ENCODE measurements around the gene GALNT3. TPM values are rescaled to one million over a fixed set of nuclear protein-coding genes. Genes with fewer than 3 reads are reported as not detected.

GALNT3 gene
- total RNA-seq, 4 donors from 2014 or later = 0.26 to 2.5 (median 0.96) TPM

DNA sequence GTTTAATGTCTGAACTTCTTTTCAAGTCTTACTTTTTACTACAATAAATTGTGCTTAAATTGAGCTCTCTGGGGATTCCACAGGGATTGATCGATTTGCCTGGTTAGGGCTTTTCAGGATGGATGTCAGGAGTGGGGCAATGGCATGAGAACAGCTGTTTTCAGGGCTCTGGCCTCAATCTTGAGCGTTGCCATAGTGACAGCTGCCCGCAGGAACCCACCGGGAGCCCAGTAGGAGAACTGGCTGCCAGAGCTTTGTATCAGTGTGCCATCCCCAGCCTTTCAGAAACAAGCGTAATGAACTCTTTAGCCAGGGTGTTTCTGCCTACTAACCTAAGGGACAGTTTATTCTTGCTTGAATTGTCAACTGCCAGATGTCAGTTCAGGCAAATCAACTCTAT lies 93.5 kb downstream of the GALNT3 start:
- H3K27ac ChIP-seq (replicated peaks in 1 of 4) = no peak overlapping the region
- TF ChIP-seq, protein P1, sequence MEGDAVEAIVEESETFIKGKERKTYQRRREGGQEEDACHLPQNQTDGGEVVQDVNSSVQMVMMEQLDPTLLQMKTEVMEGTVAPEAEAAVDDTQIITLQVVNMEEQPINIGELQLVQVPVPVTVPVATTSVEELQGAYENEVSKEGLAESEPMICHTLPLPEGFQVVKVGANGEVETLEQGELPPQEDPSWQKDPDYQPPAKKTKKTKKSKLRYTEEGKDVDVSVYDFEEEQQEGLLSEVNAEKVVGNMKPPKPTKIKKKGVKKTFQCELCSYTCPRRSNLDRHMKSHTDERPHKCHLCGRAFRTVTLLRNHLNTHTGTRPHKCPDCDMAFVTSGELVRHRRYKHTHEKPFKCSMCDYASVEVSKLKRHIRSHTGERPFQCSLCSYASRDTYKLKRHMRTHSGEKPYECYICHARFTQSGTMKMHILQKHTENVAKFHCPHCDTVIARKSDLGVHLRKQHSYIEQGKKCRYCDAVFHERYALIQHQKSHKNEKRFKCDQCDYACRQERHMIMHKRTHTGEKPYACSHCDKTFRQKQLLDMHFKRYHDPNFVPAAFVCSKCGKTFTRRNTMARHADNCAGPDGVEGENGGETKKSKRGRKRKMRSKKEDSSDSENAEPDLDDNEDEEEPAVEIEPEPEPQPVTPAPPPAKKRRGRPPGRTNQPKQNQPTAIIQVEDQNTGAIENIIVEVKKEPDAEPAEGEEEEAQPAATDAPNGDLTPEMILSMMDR (IDR thresholded peaks at IDR 0.05) = no peak
- no peak for TF ChIP-seq EP300 (IDR thresholded peaks at IDR 0.05)
- TF ChIP-seq POLR2AphosphoS5 (IDR thresholded peaks at IDR 0.05) = no peak
- TF ChIP-seq POLR2A (IDR thresholded peaks at IDR 0.05; ENCODE audit: low read depth) = no peak
- DNase-seq (ENCODE audit: extremely low spot score) = no peak
- H3K36me3 ChIP-seq = no peaks in the 10 kb centered on the region
- WGBS = 80% methylated on average over 3 of the region's 5 CpGs
- H3K27me3 ChIP-seq = no peaks in the 10 kb centered on the region
- H3K9me3 ChIP-seq = no peaks in the 10 kb centered on the region
- H3K4me3 ChIP-seq = no peak overlapping the region
- intact Hi-C loops (cut with DNase I) = loop anchor here (5.0 kb wide), 1 partner anchor 298 kb away; no protein-coding TSS in a partner anchor
- no peaks in the 10 kb centered on the region for H3K4me1 ChIP-seq

GRCh38 chr2:165699946-165700345 lies 94.1 kb downstream of the GALNT3 start:
- Histone ChIP-seq H3K27me3 (no peaks in the 10 kb centered on the region), H3K4me1 (no peaks in the 10 kb centered on the region), H3K27ac (replicated peaks in 1 of 4) (no peak overlapping the region), H3K36me3 (no peaks in the 10 kb centered on the region), H3K4me3 (no peak overlapping the region), H3K9me3 (no peaks in the 10 kb centered on the region)
- 83% methylated on average over 2 of the region's 2 CpGs for WGBS
- TF ChIP-seq, protein P1 (IDR thresholded peaks at IDR 0.05) = no peak
- TF ChIP-seq EP300 (IDR thresholded peaks at IDR 0.05) (no peak), POLR2A (IDR thresholded peaks at IDR 0.05; ENCODE audit: low read depth) (no peak), POLR2AphosphoS5 (IDR thresholded peaks at IDR 0.05) (no peak)
- intact Hi-C loops (cut with DNase I) = loop anchor here (5.0 kb wide), 1 partner anchor 298 kb away; no protein-coding TSS in a partner anchor
- DNase-seq (ENCODE audit: extremely low spot score) = no peak

GRCh38 chr2:165698444-165698884 lies 95.6 kb downstream of the GALNT3 start:
- no peak for DNase-seq (ENCODE audit: extremely low spot score)
- intact Hi-C loops (cut with DNase I) = no loop called here

GRCh38 chr2:165697748-165698443 lies 96.2 kb downstream of the GALNT3 start:
- intact Hi-C loops (cut with DNase I) = no loop called here
- no peak for DNase-seq (ENCODE audit: extremely low spot score)
- TF ChIP-seq, protein P1 (IDR thresholded peaks at IDR 0.05) = no peak
- no peak for TF ChIP-seq POLR2A (IDR thresholded peaks at IDR 0.05; ENCODE audit: low read depth)
- 90% methylated on average over 4 of the region's 4 CpGs for WGBS
- Histone ChIP-seq H3K4me1 (no peaks in the 10 kb centered on the region), H3K27me3 (no peaks in the 10 kb centered on the region), H3K4me3 (no peak overlapping the region), H3K9me3 (no peaks in the 10 kb centered on the region), H3K36me3 (no peaks in the 10 kb centered on the region), H3K27ac (replicated peaks in 1 of 4) (no peak overlapping the region)

More at GRCh38 chr2:165698444-165698884, 95.6 kb downstream of the GALNT3 start:
- Histone ChIP-seq H3K27me3 (no peaks in the 10 kb centered on the region), H3K36me3 (no peaks in the 10 kb centered on the region), H3K4me3 (no peak overlapping the region), H3K9me3 (no peaks in the 10 kb centered on the region), H3K4me1 (no peaks in the 10 kb centered on the region), H3K27ac (replicated peaks in 1 of 4) (no peak overlapping the region)
- TF ChIP-seq, protein P1 (IDR thresholded peaks at IDR 0.05) = peak in 2 of 3 experiments; percentile 31 to 45
- TF ChIP-seq EP300 (IDR thresholded peaks at IDR 0.05) = no peak
- WGBS = 2% methylated on average over 4 of the region's 4 CpGs

Other genes with a start within 250 kb of the GALNT3 start
- gene TTC21B, start 159.5 kb upstream of the GALNT3 start, total RNA-seq = 10 to 100 TPM; 19.9 to 37.0 (median 22.9) TPM

Data from esophagus muscularis mucosa (tissue), 4 donors.